Measurements from ENCODE around the gene UBE2E3. TPM values are rescaled to one million over a fixed set of nuclear protein-coding genes. Genes with fewer than 3 reads are reported as not detected.
"Not testable (repeated sequence)": the region's sequence is repeated elsewhere in the genome, so short reads cannot be mapped to it uniquely, and the experiment has no call there.

UBE2E3 gene
- polyA plus RNA-seq, 1 donor = 117 TPM

- DNase-seq = no peak
Observed at GRCh38 chr2:181036848-181037603, 56.6 kb downstream of the UBE2E3 start.

GRCh38 chr2:181037922-181038321, 57.5 kb downstream of the UBE2E3 start:
- DNase-seq = no peak

- no peak for DNase-seq
Observed at GRCh38 chr2:181038796-181039195, 58.4 kb downstream of the UBE2E3 start.

GRCh38 chr2:181040839-181041238, 60.4 kb downstream of the UBE2E3 start:
- not testable (repeated sequence) for DNase-seq

- DNase-seq = no peak
Observed at GRCh38 chr2:181041661-181042060, 61.3 kb downstream of the UBE2E3 start.

GRCh38 chr2:181042706-181043105, 62.3 kb downstream of the UBE2E3 start:
- no peak for DNase-seq

GRCh38 chr2:181046833-181047232, 66.4 kb downstream of the UBE2E3 start:
- no peak for DNase-seq

- DNase-seq = no peak
Observed at GRCh38 chr2:181047829-181048228, 67.4 kb downstream of the UBE2E3 start.

GRCh38 chr2:181051861-181052522, 71.6 kb downstream of the UBE2E3 start:
- no peak for DNase-seq

GRCh38 chr2:181052523-181052891, 72.1 kb downstream of the UBE2E3 start:
- no peak for DNase-seq

- DNase-seq = no peak
Observed at GRCh38 chr2:181054256-181054655, 73.9 kb downstream of the UBE2E3 start.

GRCh38 chr2:181054843-181055242, 74.4 kb downstream of the UBE2E3 start:
- no peak for DNase-seq

GRCh38 chr2:181058378-181059269, 78.2 kb downstream of the UBE2E3 start:
- DNase-seq = no peak

- DNase-seq = no peak
Observed at GRCh38 chr2:181063696-181064095, 83.3 kb downstream of the UBE2E3 start.

GRCh38 chr2:181065458-181065857, 85.1 kb downstream of the UBE2E3 start:
- DNase-seq = no peak

GRCh38 chr2:181066333-181066732, 85.9 kb downstream of the UBE2E3 start:
- DNase-seq = no peak

- no peak for DNase-seq
Observed at GRCh38 chr2:181070119-181070835, 89.9 kb downstream of the UBE2E3 start.

GRCh38 chr2:181070836-181071200, 90.4 kb downstream of the UBE2E3 start:
- DNase-seq = no peak

- no peak for DNase-seq
Observed at GRCh38 chr2:181072486-181073235, 92.3 kb downstream of the UBE2E3 start.

- no peak for DNase-seq
Observed at GRCh38 chr2:181073896-181074295, 93.5 kb downstream of the UBE2E3 start.

- DNase-seq = no peak
Observed at GRCh38 chr2:181074457-181074856, 94.1 kb downstream of the UBE2E3 start.

- no peak for DNase-seq
Observed at GRCh38 chr2:181076658-181077057, 96.3 kb downstream of the UBE2E3 start.

All from hindlimb muscle (tissue), 1 donor.